Osteoblast (primary cell): ENCODE data around the gene TPMT. TPM values are rescaled to one million over a fixed set of nuclear protein-coding genes. Genes with fewer than 3 reads are reported as not detected.
A peak's percentile ranks its signal among the peaks of the same experiment; 100 is the strongest.

Experiments
- DNase-seq: peaks from one replicate; pipeline ENCODE4 v3.0.0; 2011; ENCODE audit warnings: low spot score, mixed read lengths; ENCODE audit not compliant: insufficient read length; ENCODE audit errors: missing footprints
- H2AFZ ChIP-seq: 2 replicates; pipeline ENCODE4 v1.6.0; 2011; ENCODE audit warnings: mild to moderate bottlenecking, low read length
- H3K27ac ChIP-seq: 2 replicates; pipeline ENCODE4 v1.5.1; 2011; ENCODE audit warnings: mild to moderate bottlenecking, low read depth, low read length, moderate library complexity
- H3K27me3 ChIP-seq: 2 replicates; pipeline ENCODE4 v1.6.0; 2012; ENCODE audit warnings: mild to moderate bottlenecking, control low read depth, inconsistent platforms, low read length, moderate library complexity; ENCODE audit not compliant: insufficient read depth
- H3K36me3 ChIP-seq: 2 replicates; pipeline ENCODE4 v1.5.1; 2011; ENCODE audit warnings: mild to moderate bottlenecking, low read length, control low read depth, moderate library complexity; ENCODE audit not compliant: insufficient read depth
- H3K4me1 ChIP-seq: 2 replicates; pipeline ENCODE4 v1.5.1; 2011; ENCODE audit warnings: mild to moderate bottlenecking, low read length, control low read depth, moderate library complexity; ENCODE audit not compliant: insufficient read depth
- H3K4me2 ChIP-seq: 2 replicates; pipeline ENCODE4 v1.6.0; 2011; ENCODE audit warnings: mild to moderate bottlenecking, low read length; ENCODE audit not compliant: insufficient read depth
- H3K4me3 ChIP-seq: fragments of 200-600 bp; sonication (generic); 3 replicates; pipeline ENCODE4 v1.5.1; 2012; ENCODE audit warnings: mild to moderate bottlenecking, low read length, inconsistent platforms; ENCODE audit not compliant: insufficient read depth
- H3K79me2 ChIP-seq: 2 replicates; pipeline ENCODE4 v1.6.0; 2012; ENCODE audit warnings: mild to moderate bottlenecking, low read length, control low read depth, inconsistent platforms; ENCODE audit not compliant: insufficient read depth
- H3K9me3 ChIP-seq: 2 replicates; pipeline ENCODE4 v1.5.1; 2011; ENCODE audit warnings: low read depth, low read length, control low read depth
- H4K20me1 ChIP-seq: 2 replicates; pipeline ENCODE4 v1.6.0; 2012; ENCODE audit warnings: mild to moderate bottlenecking, low read length, control low read depth; ENCODE audit not compliant: insufficient read depth
- total RNA-seq: library from RNA; depleted of rRNA; stranded (reverse); fragments of >200 nt; gene quantifications from 2 replicates; pipeline ENCODE4 v1.2.3, GENCODE V29; 2012
- TF ChIP-seq, protein P1 (sequence below): IDR thresholded peaks from 2 replicates; pipeline ENCODE4 v1.5.1; 2011; ENCODE audit warnings: mild to moderate bottlenecking, low read depth, low read length, moderate library complexity; ENCODE audit errors: extremely low read depth

Gene TPMT
- total RNA-seq, 1 donor = 11.9 TPM

DNA sequence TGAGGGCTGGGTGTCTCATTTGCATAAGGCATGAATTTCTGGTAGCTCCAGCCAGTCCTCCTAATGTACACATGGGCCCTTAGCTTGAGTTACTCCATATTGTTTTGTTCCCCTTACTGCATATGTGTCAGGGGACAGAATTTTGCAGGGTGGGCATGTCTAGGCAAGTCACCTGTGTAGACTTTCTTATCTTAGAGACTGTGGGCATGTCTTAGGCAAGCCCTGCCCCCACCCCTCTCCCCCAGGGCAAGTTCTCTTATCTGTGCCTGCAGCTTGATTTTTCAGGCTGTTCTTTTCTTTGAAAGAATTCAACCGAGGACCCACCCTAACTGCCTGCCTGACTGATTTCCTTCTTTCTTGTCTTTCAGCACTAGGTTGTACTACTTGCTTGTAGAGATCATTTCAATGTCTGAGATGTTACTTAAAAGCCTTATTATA is 64.5 kb downstream of the TPMT start:
- Histone ChIP-seq H3K4me1 (no peaks in the 10 kb centered on the region), H2AFZ (no peak overlapping the region), H4K20me1 (no peaks in the 10 kb centered on the region), H3K4me2 (no peak overlapping the region), H3K36me3 (no peaks in the 10 kb centered on the region), H3K27ac (no peak overlapping the region), H3K9me3 (no peaks in the 10 kb centered on the region), H3K79me2 (no peaks in the 10 kb centered on the region), H3K4me3 (no peak overlapping the region), H3K27me3 (no peaks in the 10 kb centered on the region)
- TF ChIP-seq, protein P1, sequence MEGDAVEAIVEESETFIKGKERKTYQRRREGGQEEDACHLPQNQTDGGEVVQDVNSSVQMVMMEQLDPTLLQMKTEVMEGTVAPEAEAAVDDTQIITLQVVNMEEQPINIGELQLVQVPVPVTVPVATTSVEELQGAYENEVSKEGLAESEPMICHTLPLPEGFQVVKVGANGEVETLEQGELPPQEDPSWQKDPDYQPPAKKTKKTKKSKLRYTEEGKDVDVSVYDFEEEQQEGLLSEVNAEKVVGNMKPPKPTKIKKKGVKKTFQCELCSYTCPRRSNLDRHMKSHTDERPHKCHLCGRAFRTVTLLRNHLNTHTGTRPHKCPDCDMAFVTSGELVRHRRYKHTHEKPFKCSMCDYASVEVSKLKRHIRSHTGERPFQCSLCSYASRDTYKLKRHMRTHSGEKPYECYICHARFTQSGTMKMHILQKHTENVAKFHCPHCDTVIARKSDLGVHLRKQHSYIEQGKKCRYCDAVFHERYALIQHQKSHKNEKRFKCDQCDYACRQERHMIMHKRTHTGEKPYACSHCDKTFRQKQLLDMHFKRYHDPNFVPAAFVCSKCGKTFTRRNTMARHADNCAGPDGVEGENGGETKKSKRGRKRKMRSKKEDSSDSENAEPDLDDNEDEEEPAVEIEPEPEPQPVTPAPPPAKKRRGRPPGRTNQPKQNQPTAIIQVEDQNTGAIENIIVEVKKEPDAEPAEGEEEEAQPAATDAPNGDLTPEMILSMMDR = no peak
- no peak for DNase-seq

DNA sequence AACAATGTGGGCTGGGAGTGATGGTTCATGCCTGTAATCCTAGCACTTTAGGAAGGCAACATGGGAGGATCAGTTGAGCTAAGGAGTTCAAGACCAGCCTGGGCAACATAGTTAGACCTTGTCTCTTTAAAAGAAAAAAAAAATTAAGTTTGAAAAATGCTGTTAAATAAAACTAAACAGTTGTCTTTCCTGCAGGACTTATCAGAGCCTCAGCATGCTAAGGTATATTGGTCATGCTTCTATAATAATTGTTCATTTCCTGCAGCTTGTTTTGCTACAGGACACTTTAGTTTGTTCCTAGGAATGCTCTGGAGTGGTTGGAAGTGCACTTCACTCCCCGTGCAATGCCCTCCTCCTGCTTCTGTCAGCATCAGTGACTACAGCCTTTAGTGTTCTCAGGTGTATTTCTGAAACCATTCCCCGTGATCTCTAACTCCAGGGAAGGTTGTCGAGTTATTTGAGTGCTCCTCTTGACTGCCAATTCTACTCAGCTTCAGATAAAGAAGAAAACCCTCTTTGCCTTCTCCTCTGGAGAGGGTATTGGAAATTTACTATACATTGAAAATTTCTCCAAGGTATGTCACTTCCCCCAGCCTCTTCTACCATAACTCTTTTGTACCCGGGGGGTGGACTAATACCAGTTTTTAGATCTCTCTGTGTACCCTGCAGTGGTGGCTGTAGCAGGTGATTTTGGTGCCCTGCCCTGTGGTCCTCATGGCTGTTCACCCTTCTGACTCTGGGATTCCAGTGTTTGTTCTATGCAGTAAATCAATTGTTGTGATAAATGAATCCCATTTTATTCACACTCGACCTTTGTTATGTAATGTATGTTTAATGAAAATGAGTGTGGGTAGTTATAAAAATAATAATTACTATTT is 66.2 kb downstream of the TPMT start:
- H3K4me1 ChIP-seq = no peaks in the 10 kb centered on the region
- TF ChIP-seq, protein P1 = no peak
- H3K4me3 ChIP-seq = no peak overlapping the region
- no peak overlapping the region for H3K4me2 ChIP-seq
- no peak overlapping the region for H3K27ac ChIP-seq
- H3K79me2 ChIP-seq = no peaks in the 10 kb centered on the region
- no peak for DNase-seq
- H3K27me3 ChIP-seq = no peaks in the 10 kb centered on the region
- H3K36me3 ChIP-seq = no peaks in the 10 kb centered on the region
- H2AFZ ChIP-seq = no peak overlapping the region
- no peaks in the 10 kb centered on the region for H4K20me1 ChIP-seq
- H3K9me3 ChIP-seq = no peaks in the 10 kb centered on the region

DNA sequence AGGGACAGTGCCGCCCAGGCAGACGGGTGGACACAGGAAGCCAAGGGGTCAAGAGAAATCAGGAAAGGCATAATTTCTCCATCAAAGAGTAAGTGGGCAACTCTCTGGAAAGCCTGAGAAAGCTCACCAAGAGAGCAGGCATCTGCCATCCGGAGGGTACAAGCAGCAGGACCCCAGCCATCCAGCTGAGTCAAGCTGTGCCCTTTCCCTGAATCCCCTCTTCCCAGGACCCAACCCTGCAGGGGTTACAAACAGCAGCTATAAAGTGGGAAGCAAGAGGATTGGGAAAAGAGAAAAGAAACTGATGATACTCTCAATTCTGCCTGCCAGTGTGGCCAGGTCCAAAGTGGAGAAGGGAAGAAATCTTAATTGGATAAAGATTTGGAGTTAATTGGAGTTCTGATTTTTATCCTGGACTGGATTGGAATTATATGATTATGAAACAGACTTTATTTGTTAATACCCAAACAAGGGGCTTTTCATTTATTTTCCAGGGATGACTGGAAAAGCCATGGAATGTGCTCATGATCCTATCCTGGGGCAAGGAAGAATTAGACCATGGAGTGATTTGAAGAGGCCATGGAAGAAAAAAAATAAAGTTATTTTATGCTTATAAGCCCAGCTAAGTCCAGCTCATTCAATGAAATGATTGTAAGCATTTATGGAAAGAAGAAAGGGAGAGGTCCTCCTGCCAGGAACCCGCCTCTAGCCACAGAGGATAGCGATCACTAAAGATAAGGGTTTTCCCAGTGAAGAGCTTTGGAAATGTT is 67.3 kb downstream of the TPMT start:
- DNase-seq = no peak
- TF ChIP-seq, protein P1 = no peak
- H3K36me3 ChIP-seq = no peaks in the 10 kb centered on the region
- no peaks in the 10 kb centered on the region for H3K27me3 ChIP-seq
- H4K20me1 ChIP-seq = no peaks in the 10 kb centered on the region
- no peak overlapping the region for H2AFZ ChIP-seq
- no peaks in the 10 kb centered on the region for H3K4me1 ChIP-seq
- no peaks in the 10 kb centered on the region for H3K79me2 ChIP-seq
- H3K9me3 ChIP-seq = no peaks in the 10 kb centered on the region
- no peak overlapping the region for H3K4me3 ChIP-seq
- no peak overlapping the region for H3K4me2 ChIP-seq
- H3K27ac ChIP-seq = no peak overlapping the region

DNA sequence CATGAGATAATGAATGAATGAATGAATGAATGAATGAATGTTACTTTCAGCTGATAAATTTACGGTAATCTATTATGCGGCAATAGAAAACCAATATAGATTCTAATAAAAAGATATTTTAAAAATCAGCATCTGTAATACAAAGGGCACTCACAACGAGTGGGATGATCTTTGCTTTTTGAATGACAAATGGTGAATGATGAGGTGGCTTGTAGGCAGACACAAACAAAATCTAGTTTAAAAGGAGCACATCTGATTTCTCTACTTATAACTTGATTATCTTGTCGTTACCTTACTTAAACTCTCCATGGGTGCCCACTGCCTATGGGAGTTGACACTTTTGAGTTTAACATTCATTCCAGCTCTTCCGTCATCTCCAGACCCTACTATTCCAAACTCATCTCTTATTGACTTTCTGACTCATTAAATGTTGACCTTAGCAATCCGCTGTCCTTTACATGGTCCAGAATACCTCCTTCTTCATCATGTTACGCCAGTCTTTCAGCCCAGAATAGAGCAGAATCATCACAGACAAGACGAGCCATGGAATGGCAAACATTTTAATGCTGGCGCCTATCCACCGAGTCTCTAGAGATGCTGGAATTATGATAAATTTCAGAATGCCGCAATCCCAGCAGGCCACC is 73.7 kb downstream of the TPMT start:
- Histone ChIP-seq H3K4me1 (peaks cover 4% of the 10 kb centered on the region), H2AFZ (no peak overlapping the region), H4K20me1 (no peaks in the 10 kb centered on the region), H3K79me2 (no peaks in the 10 kb centered on the region), H3K27me3 (no peaks in the 10 kb centered on the region), H3K9me3 (no peaks in the 10 kb centered on the region), H3K36me3 (no peaks in the 10 kb centered on the region), H3K4me2 (peak overlapping the region; percentile 26), H3K27ac (peak overlapping the region; percentile 34), H3K4me3 (no peak overlapping the region)
- TF ChIP-seq, protein P1 = no peak
- no peak for DNase-seq
